Ovary (tissue), 3 donors: ENCODE measurements around the gene NRCAM.

ENCODE experiments used
- CTCF ChIP-seq, 3 donors: fragments of 450-650 bp in 2 of 3; fragments of 200-600 bp in 1 of 3; IDR thresholded peaks; one replicate each; pipeline versions ENCODE4 v1.5.1 to v1.8.0; 2016 to 2022; ENCODE audit warnings: antibody characterized with exemption in 3 of 3, mild to moderate bottlenecking in 1 of 3
- EP300 ChIP-seq: sonication (generic); formaldehyde crosslinking; IDR thresholded peaks from one replicate; pipeline ENCODE4 v1.6.1; 2017; ENCODE audit warnings: antibody characterized with exemption
- donor health status: DM: no; HTN: no; CAD: no.

GRCh38 chr7:108332937-108333336 is 123.3 kb downstream of the NRCAM start:
- TF ChIP-seq CTCF (IDR thresholded peaks at IDR 0.05): no peak
- TF ChIP-seq EP300: no peak
